Liver (tissue), 2 donors: ENCODE results near the gene CAMK2B.

Experiments
- CTCF ChIP-seq: fragments of 150-350 bp; IDR thresholded peaks from 2 replicates; pipeline ENCODE4 v1.5.1; 2017; ENCODE audit warnings: improper control_type of control experiment, low read depth, low read length; ENCODE audit not compliant: missing input control
- YY1 ChIP-seq: IDR thresholded peaks from 2 replicates; pipeline ENCODE4 v1.6.1; 2016; ENCODE audit warnings: antibody characterized with exemption, mild to moderate bottlenecking
- donor health status: healthy.

GRCh38 chr7:44172352-44172751, 153.0 kb downstream of the CAMK2B start:
- no peak for TF ChIP-seq CTCF
- no peak for TF ChIP-seq YY1
